A549 (cell line): ENCODE measurements around the gene CYP2A13. TPM values are rescaled to one million over a fixed set of nuclear protein-coding genes. Genes with fewer than 3 reads are reported as not detected.

Source experiments
- ATAC-seq, 2 experiments: fragments of 200-7000 bp in 1 of 2; fragments of >200 bp in 1 of 2; cut with Nextera tagmentation in 1 of 2; cut with Tn5 transposase in 1 of 2; 3 replicates each; pipeline versions ENCODE4 v1.8.0 to v1.9.1; 2018 to 2020; ENCODE audit warnings: mild to moderate bottlenecking in 1 of 2, moderate library complexity in 1 of 2
- CTCF ChIA-PET: fragments of 300-600 bp; sonication (Branson Sonifier 250); formaldehyde crosslinking; extraction: SDS; loops from one replicate; lab custom pipeline; 2021; ENCODE audit warnings: antibody characterized with exemption, inconsistent platforms; lab: Yijun Ruan, JAX
- POLR2A ChIA-PET: fragments of 350-600 bp; formaldehyde crosslinking; extraction: SDS; loops from one replicate; lab custom pipeline; 2021; ENCODE audit warnings: antibody characterized with exemption, inconsistent platforms; lab: Yijun Ruan, JAX
- DNase-seq, 2 experiments: peaks; one replicate each; pipeline versions ENCODE4 v3.0.0 to v3.0.0-alpha.2; 2011 to 2016; ENCODE audit warnings: low read depth in 1 of 2, low spot score in 1 of 2
- FAIRE-seq: peaks from 2 replicates; lab custom pipeline; 2011; peaks lifted over from hg19 to GRCh38; lab: Jason Lieb, UNC
- H3K27ac ChIP-seq, 2 experiments: fragments of >200 bp; sonication (Bioruptor Twin); formaldehyde crosslinking; 3 replicates each; pipeline ENCODE4 v1.5.1; 2016 to 2017
- H3K4me1 ChIP-seq: fragments of >200 bp; sonication (Bioruptor Twin); formaldehyde crosslinking; 3 replicates; pipeline ENCODE4 v1.6.1; 2016
- H3K4me2 ChIP-seq: fragments of >200 bp; sonication (Bioruptor Twin); formaldehyde crosslinking; 3 replicates; pipeline ENCODE4 v1.6.1; 2016
- H3K4me3 ChIP-seq: fragments of >200 bp; sonication (Bioruptor Twin); formaldehyde crosslinking; 3 replicates; pipeline ENCODE4 v1.5.1; 2016
- H3K9me3 ChIP-seq: fragments of >200 bp; sonication (Bioruptor Twin); formaldehyde crosslinking; 3 replicates; pipeline ENCODE4 v1.6.1; 2016
- CBX2 ChIP-seq: fragments of 200-600 bp; sonication (generic); IDR thresholded peaks from 2 replicates; pipeline ENCODE4 v1.6.1; 2016; ENCODE audit warnings: low read depth, mild to moderate bottlenecking, borderline replicate concordance
- EHF ChIP-seq: fragments of 250-450 bp; sonication (Bioruptor Pico); IDR thresholded peaks from 2 replicates; pipeline ENCODE4 v1.5.0; 2020; ENCODE audit warnings: mild to moderate bottlenecking
- EHMT2 ChIP-seq: fragments of 200-600 bp; sonication (generic); IDR thresholded peaks from 2 replicates; pipeline ENCODE4 v1.6.1; 2016; ENCODE audit warnings: antibody characterized with exemption, low read depth, mild to moderate bottlenecking, moderate library complexity
- EP300 ChIP-seq, 2 experiments: fragments of >200 bp; sonication (Bioruptor Twin); formaldehyde crosslinking; IDR thresholded peaks; 2 replicates in 1 of 2; 3 replicates in 1 of 2; pipeline ENCODE4 v1.6.1; 2016 to 2017
- ESRRA ChIP-seq: fragments of 150-350 bp; IDR thresholded peaks from 2 replicates; pipeline ENCODE4 v1.6.1; 2014; ENCODE audit warnings: mild to moderate bottlenecking, low read length, borderline replicate concordance
- JUN ChIP-seq, 2 experiments: fragments of >200 bp; sonication (Bioruptor Twin); formaldehyde crosslinking; IDR thresholded peaks; 2 replicates in 1 of 2; 3 replicates in 1 of 2; pipeline ENCODE4 v1.6.1; 2016 to 2017
- JUNB ChIP-seq: fragments of >200 bp; sonication (Bioruptor Twin); formaldehyde crosslinking; IDR thresholded peaks from 2 replicates; pipeline ENCODE4 v1.6.1; 2016
- MAZ ChIP-seq: fragments of 150-350 bp; IDR thresholded peaks from 2 replicates; pipeline ENCODE4 v1.6.1; 2014; ENCODE audit warnings: antibody characterized with exemption, low read depth, low read length, borderline replicate concordance
- MYC ChIP-seq: IDR thresholded peaks from 2 replicates; pipeline ENCODE4 v1.6.1; 2012; ENCODE audit warnings: mild to moderate bottlenecking, inconsistent platforms, low read length, improper control_type of control experiment, borderline replicate concordance
- NR3C1 ChIP-seq: fragments of >200 bp; sonication (Bioruptor Twin); formaldehyde crosslinking; IDR thresholded peaks from 3 replicates; pipeline ENCODE4 v1.6.1; 2017
- SREBF2 ChIP-seq: fragments of 450-650 bp; IDR thresholded peaks from 2 replicates; pipeline ENCODE4 v1.6.1; 2014; ENCODE audit warnings: mild to moderate bottlenecking, moderate library complexity
- TFCP2L1 ChIP-seq: fragments of 250-450 bp; sonication (Bioruptor Pico); IDR thresholded peaks from 2 replicates; pipeline ENCODE4 v1.5.0; 2021; ENCODE audit warnings: mild to moderate bottlenecking
- ZC3H11A ChIP-seq: fragments of 450-650 bp; IDR thresholded peaks from 2 replicates; pipeline ENCODE4 v1.6.1; 2014; ENCODE audit warnings: antibody characterized with exemption, mild to moderate bottlenecking
- ZNF302 ChIP-seq: fragments of 250-450 bp; sonication (Bioruptor Pico); IDR thresholded peaks from 2 replicates; pipeline ENCODE4 v1.9.0; 2021; ENCODE audit warnings: inconsistent platforms, mild to moderate bottlenecking, moderate library complexity
- WGBS: methylation state at CpG from one replicate; pipeline ENCODE4 v1.1.6; 2017; ENCODE audit errors: missing lambda C conversion rate; 5-methylcytosine and 5-hydroxymethylcytosine counted together
- polyA plus RNA-seq, 4 experiments: library from polyadenylated mRNA; depleted of rRNA in 3 of 4; stranded (reverse); fragments of >200 nt; fragmentation: RNase III in 1 of 4; extraction: RNeasy Plus Mini Kit Qiagen cat#74134 plus additional on column Dnase treatment in 1 of 4; gene quantifications; 2 replicates in 3 of 4; 3 replicates in 1 of 4; pipeline ENCODE4 v1.2.3, GENCODE V29; 2011 to 2017
- TF ChIP-seq, protein P1 (sequence below): fragments of >200 bp; sonication (Bioruptor Twin); formaldehyde crosslinking; IDR thresholded peaks from 2 replicates; pipeline ENCODE4 v1.6.1; 2016
- TF ChIP-seq, protein P2 (sequence below): IDR thresholded peaks from 2 replicates; pipeline ENCODE4 v1.6.1; 2012
- TF ChIP-seq, protein P3 (sequence below): fragments of 200-600 bp; sonication (generic); IDR thresholded peaks from 2 replicates; pipeline ENCODE4 v1.6.1; 2016; ENCODE audit warnings: antibody characterized with exemption, mild to moderate bottlenecking, moderate library complexity
- TF ChIP-seq, protein P4 (sequence below): fragments of 250-450 bp; sonication (Bioruptor Pico); IDR thresholded peaks from 2 replicates; pipeline ENCODE4 v1.5.0; 2020; ENCODE audit warnings: low read depth, mild to moderate bottlenecking, moderate library complexity

Gene CYP2A13
- polyA plus RNA-seq, 2 of the 4 experiments (the other 2 are of a cell fraction): not detected

DNA sequence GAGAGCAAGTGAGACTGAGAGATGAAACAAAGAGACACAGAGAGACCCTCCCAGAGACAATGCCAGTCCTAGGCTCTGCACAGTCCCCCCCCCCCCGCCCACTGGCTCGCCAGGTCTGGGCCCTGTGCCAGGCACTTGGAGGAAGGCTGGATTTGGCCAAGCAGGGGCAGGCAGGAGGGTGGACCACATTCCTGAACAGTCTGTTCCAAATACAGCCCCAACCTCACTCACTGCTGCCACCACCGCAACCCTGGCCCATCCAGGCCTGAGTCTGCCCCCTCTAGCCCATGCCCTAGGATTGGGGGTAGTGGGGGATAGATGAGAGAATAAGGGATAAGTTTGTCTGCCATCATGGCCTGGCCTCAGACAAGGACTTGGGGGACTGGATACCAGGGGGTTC, 45.0 kb downstream of the CYP2A13 start:
- POLR2A ChIA-PET: no interaction called here
- CTCF ChIA-PET: interaction anchor here (1.0 to 1.1 kb wide), 2 partner anchors 129 to 220 kb away, joined by 3 read pairs; partner anchors contain the start of gene TGFB1
- WGBS: 35% methylated on average over 3 of the region's 3 CpGs
- DNase-seq (no peak), FAIRE-seq (peak; percentile 67), ATAC-seq (0 out of 6 replicates have a peak, but pooled peaks of 1 of the 2 experiments have one; percentile 10)
- peak overlapping the region in 1 of 2 experiments; percentile 9; a peak in 3 of 6 replicates for H3K27ac ChIP-seq
- TF ChIP-seq EHMT2: no peak
- TF ChIP-seq, protein P1, sequence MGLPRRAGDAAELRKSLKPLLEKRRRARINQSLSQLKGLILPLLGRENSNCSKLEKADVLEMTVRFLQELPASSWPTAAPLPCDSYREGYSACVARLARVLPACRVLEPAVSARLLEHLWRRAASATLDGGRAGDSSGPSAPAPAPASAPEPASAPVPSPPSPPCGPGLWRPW: no peak
- no peak overlapping the region for H3K4me2 ChIP-seq
- H3K9me3 ChIP-seq: no peaks in the 10 kb centered on the region
- no peak overlapping the region for H3K4me3 ChIP-seq
- H3K4me1 ChIP-seq: 0 out of 3 replicates have a peak, but pooled peaks cover 8% of the 10 kb centered on the region

DNA sequence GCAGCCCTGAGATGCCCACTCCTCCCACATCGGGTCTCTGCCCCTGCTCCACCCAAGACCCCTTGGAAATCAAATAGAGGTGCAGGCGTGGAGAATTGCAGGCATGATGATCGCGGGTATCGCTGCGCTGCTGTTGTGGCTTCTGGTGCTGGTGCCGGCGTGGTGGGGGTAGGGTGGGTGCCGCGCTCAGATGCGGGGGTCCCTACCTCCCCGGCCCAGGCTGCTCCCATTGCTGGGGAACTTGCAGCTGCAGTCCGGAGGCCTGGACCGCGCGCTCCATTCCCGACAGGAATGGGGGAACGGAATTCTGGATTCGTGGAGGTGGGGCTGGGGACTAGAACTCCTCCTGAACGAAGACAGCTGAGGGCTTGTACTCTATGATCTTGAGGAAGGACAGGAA, 46.4 kb downstream of the CYP2A13 start:
- FAIRE-seq (peak; percentile 84), ATAC-seq (no peak), DNase-seq (no peak)
- H3K4me2 ChIP-seq: no peak overlapping the region
- no peak overlapping the region for H3K4me3 ChIP-seq
- POLR2A ChIA-PET: no interaction called here
- 0 out of 3 replicates have a peak, but pooled peaks cover 5% of the 10 kb centered on the region for H3K4me1 ChIP-seq
- no peak overlapping the region for H3K27ac ChIP-seq
- TF ChIP-seq TFCP2L1 (CRISPR knock-in tag) (no peak), MYC (no peak), ZC3H11A (no peak), CBX2 (no peak), MAZ (no peak), EHF (CRISPR knock-in tag) (no peak), NR3C1 (no peak), JUN (IDR thresholded peaks at IDR 0.05) (no peak), SREBF2 (no peak), EP300 (IDR thresholded peaks at IDR 0.05) (no peak), ESRRA (no peak), ZNF302 (CRISPR knock-in tag) (no peak), JUNB (no peak)
- TF ChIP-seq, protein P1: no peak
- TF ChIP-seq, protein P2, sequence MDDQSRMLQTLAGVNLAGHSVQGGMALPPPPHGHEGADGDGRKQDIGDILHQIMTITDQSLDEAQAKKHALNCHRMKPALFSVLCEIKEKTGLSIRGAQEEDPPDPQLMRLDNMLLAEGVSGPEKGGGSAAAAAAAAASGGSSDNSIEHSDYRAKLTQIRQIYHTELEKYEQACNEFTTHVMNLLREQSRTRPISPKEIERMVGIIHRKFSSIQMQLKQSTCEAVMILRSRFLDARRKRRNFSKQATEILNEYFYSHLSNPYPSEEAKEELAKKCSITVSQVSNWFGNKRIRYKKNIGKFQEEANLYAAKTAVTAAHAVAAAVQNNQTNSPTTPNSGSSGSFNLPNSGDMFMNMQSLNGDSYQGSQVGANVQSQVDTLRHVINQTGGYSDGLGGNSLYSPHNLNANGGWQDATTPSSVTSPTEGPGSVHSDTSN: no peak
- TF ChIP-seq, protein P3, sequence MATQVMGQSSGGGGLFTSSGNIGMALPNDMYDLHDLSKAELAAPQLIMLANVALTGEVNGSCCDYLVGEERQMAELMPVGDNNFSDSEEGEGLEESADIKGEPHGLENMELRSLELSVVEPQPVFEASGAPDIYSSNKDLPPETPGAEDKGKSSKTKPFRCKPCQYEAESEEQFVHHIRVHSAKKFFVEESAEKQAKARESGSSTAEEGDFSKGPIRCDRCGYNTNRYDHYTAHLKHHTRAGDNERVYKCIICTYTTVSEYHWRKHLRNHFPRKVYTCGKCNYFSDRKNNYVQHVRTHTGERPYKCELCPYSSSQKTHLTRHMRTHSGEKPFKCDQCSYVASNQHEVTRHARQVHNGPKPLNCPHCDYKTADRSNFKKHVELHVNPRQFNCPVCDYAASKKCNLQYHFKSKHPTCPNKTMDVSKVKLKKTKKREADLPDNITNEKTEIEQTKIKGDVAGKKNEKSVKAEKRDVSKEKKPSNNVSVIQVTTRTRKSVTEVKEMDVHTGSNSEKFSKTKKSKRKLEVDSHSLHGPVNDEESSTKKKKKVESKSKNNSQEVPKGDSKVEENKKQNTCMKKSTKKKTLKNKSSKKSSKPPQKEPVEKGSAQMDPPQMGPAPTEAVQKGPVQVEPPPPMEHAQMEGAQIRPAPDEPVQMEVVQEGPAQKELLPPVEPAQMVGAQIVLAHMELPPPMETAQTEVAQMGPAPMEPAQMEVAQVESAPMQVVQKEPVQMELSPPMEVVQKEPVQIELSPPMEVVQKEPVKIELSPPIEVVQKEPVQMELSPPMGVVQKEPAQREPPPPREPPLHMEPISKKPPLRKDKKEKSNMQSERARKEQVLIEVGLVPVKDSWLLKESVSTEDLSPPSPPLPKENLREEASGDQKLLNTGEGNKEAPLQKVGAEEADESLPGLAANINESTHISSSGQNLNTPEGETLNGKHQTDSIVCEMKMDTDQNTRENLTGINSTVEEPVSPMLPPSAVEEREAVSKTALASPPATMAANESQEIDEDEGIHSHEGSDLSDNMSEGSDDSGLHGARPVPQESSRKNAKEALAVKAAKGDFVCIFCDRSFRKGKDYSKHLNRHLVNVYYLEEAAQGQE: no peak
- TF ChIP-seq, protein P4, sequence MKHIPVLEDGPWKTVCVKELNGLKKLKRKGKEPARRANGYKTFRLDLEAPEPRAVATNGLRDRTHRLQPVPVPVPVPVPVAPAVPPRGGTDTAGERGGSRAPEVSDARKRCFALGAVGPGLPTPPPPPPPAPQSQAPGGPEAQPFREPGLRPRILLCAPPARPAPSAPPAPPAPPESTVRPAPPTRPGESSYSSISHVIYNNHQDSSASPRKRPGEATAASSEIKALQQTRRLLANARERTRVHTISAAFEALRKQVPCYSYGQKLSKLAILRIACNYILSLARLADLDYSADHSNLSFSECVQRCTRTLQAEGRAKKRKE: no peak
- CTCF ChIA-PET: no interaction called here
- H3K9me3 ChIP-seq: no peaks in the 10 kb centered on the region
- WGBS: 90% methylated on average over 20 of the region's 20 CpGs
